HepG2 (cell line): ENCODE measurements around the gene PRR12. TPM values are rescaled to one million over a fixed set of nuclear protein-coding genes. Genes with fewer than 3 reads are reported as not detected.

Experiments used
- CAMTA2 ChIP-seq: sonication (generic); formaldehyde crosslinking; IDR thresholded peaks from 2 replicates; pipeline ENCODE4 v1.4.0; 2020; ENCODE audit warnings: mild to moderate bottlenecking, missing genetic modification reagents, borderline replicate concordance
- DMAP1 ChIP-seq: IDR thresholded peaks from 2 replicates; pipeline ENCODE4 v1.6.1; 2016
- FOXA1 ChIP-seq, 2 experiments: fragments of 450-650 bp in 1 of 2; sonication (generic) in 1 of 2; formaldehyde crosslinking in 1 of 2; IDR thresholded peaks; 2 replicates each; pipeline versions ENCODE4 v1.4.0 to v1.6.1; 2016 to 2020; ENCODE audit warnings: missing genetic modification reagents in 1 of 2
- FOXO1 ChIP-seq: sonication (generic); formaldehyde crosslinking; IDR thresholded peaks from 2 replicates; pipeline ENCODE4 v1.4.0; 2020; ENCODE audit warnings: missing genetic modification reagents
- KDM2A ChIP-seq: sonication (generic); formaldehyde crosslinking; IDR thresholded peaks from 2 replicates; pipeline ENCODE4 v1.4.0; 2020; ENCODE audit warnings: low read depth, missing genetic modification reagents, borderline replicate concordance
- KDM5B ChIP-seq: sonication (generic); formaldehyde crosslinking; IDR thresholded peaks from 2 replicates; pipeline ENCODE4 v1.4.0; 2020; ENCODE audit warnings: missing genetic modification reagents, mild to moderate bottlenecking, borderline replicate concordance
- NAIF1 ChIP-seq: sonication (generic); formaldehyde crosslinking; IDR thresholded peaks from 2 replicates; pipeline ENCODE4 v1.5.0; 2020; ENCODE audit warnings: mild to moderate bottlenecking, missing genetic modification reagents, borderline replicate concordance
- NFE2 ChIP-seq: sonication (generic); formaldehyde crosslinking; IDR thresholded peaks from 2 replicates; pipeline ENCODE4 v1.4.0; 2020; ENCODE audit warnings: missing genetic modification reagents
- NFKB2 ChIP-seq: sonication (generic); formaldehyde crosslinking; IDR thresholded peaks from 2 replicates; pipeline ENCODE4 v1.4.0; 2020; ENCODE audit warnings: missing genetic modification reagents, borderline replicate concordance
- RBAK ChIP-seq: sonication (generic); formaldehyde crosslinking; IDR thresholded peaks from 2 replicates; pipeline ENCODE4 v1.5.1; 2020; ENCODE audit warnings: mild to moderate bottlenecking, missing genetic modification reagents
- RBM22 ChIP-seq: fragments of 200-400 bp; formaldehyde crosslinking; optimal IDR thresholded peaks from 2 replicates; pipeline ENCODE3; 2017; ENCODE audit warnings: mild to moderate bottlenecking, low read length, moderate library complexity
- SNAPC2 ChIP-seq: sonication (generic); formaldehyde crosslinking; IDR thresholded peaks from 2 replicates; pipeline ENCODE4 v1.8.1; 2022; ENCODE audit warnings: mild to moderate bottlenecking, missing genetic modification reagents
- ZNF160 ChIP-seq: sonication (generic); formaldehyde crosslinking; IDR thresholded peaks from 2 replicates; pipeline ENCODE4 v1.8.0; 2022; ENCODE audit warnings: mild to moderate bottlenecking, inconsistent platforms, missing genetic modification reagents
- ZNF30 ChIP-seq: sonication (generic); formaldehyde crosslinking; IDR thresholded peaks from 2 replicates; pipeline ENCODE4 v1.5.0; 2020; ENCODE audit warnings: mild to moderate bottlenecking, missing genetic modification reagents
- ZNF570 ChIP-seq: sonication (generic); formaldehyde crosslinking; IDR thresholded peaks from 2 replicates; pipeline ENCODE4 v1.4.0; 2020; ENCODE audit warnings: mild to moderate bottlenecking, missing genetic modification reagents, borderline replicate concordance
- ZNF674 ChIP-seq: sonication (generic); formaldehyde crosslinking; IDR thresholded peaks from 2 replicates; pipeline ENCODE4 v1.5.0; 2020; ENCODE audit warnings: low read depth, mild to moderate bottlenecking, missing genetic modification reagents
- ZNF737 ChIP-seq: sonication (generic); formaldehyde crosslinking; IDR thresholded peaks from 2 replicates; pipeline ENCODE4 v1.5.0; 2020; ENCODE audit warnings: missing genetic modification reagents, mild to moderate bottlenecking, borderline replicate concordance
- polyA plus RNA-seq, 8 experiments: library from polyadenylated mRNA; depleted of rRNA in 3 of 8; stranded (reverse) in 7 of 8; unstranded in 1 of 8; fragments of >200 nt; fragmentation: Illumina TruSeq in 4 of 8; extraction: Trizol in 4 of 8; gene quantifications; 2 replicates each; pipeline versions ENCODE4 v1.2.1 to v1.2.3, GENCODE V29; 2011 to 2016; ENCODE audit warnings: low read depth in 4 of 8, missing spikeins in 1 of 8, mixed read lengths in 1 of 8; ENCODE audit not compliant: insufficient read depth in 1 of 8
- total RNA-seq, 5 experiments: library from RNA; depleted of rRNA; stranded (reverse); fragments of >200 nt; fragmentation: Illumina TruSeq; extraction: Trizol; gene quantifications; 2 replicates each; pipeline ENCODE4 v1.2.3, GENCODE V29; 2016; ENCODE audit warnings: low read depth in 1 of 5
- TF ChIP-seq, protein P1 (sequence below): sonication (generic); formaldehyde crosslinking; conservative IDR thresholded peaks from 2 replicates; pipeline ENCODE4 v1.4.0; 2020; ENCODE audit warnings: missing genetic modification reagents
- TF ChIP-seq, protein P2 (sequence below): sonication (generic); formaldehyde crosslinking; IDR thresholded peaks from 2 replicates; pipeline ENCODE4 v1.4.0; 2020; ENCODE audit warnings: missing genetic modification reagents, mild to moderate bottlenecking, borderline replicate concordance
- TF ChIP-seq, protein P3 (sequence below): sonication (generic); formaldehyde crosslinking; IDR thresholded peaks from 2 replicates; pipeline ENCODE4 v1.8.1; 2022; ENCODE audit warnings: low read depth, mild to moderate bottlenecking, missing genetic modification reagents
- TF ChIP-seq, protein P4 (sequence below): sonication (generic); formaldehyde crosslinking; IDR thresholded peaks from 2 replicates; pipeline ENCODE4 v1.4.0; 2020; ENCODE audit warnings: missing genetic modification reagents

Gene PRR12
- total and polyA plus RNA-seq, 2 of the 13 experiments (the other 11 are each of a cell fraction or from before 2014, with no cell fraction given): 0.62 to 1.5 TPM

DNA sequence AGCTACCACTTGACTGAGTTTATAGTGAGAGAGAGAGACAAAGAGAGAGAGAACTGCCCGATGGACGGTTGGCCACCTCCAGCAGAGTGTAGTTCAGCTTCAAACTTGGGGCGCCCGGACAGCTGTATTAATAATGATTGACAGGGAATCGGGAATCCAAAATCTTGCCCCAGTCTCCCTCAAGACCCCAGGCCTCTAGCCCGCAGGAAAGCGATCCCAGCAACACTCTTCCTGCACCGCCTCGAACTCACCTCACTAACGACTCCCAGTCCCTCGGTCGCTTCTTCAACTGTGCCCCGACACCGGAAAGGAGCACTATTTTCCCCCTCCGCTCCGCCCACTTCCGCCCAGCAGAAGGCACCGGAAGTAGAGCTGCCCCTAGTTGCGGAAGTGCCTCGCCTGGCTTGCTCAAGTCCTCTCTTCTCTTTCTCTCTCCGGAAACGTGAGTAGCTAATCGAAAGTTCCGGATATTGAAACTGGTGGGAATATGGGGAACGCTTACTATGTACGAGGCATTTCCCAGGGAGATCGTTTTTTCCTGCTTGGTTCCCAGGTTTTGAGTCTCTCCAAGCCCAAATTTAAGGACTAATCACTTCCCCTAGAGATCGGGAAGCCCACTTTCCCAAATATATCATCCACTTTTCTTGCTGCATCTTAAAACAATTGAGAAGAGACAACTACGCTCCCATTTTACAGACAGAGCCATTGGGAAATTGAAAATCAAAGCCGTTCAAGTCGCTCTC lies 10.5 kb upstream of the PRR12 start, which contains the start of gene NOSIP (continued):
- TF ChIP-seq ZNF737 (peak; percentile 89; the same call in 1 of the 2 replicates), NAIF1 (CRISPR knock-in tag) (0 out of 2 replicates have a peak, but pooled peaks have one; percentile 63), NFE2 (CRISPR knock-in tag) (0 out of 2 replicates have a peak, but pooled peaks have one; percentile 14), RBM22 (no peak), CAMTA2 (CRISPR knock-in tag) (no peak), DMAP1 (peak; percentile 39; the same call in 1 of the 2 replicates), FOXA1 (IDR thresholded peaks at IDR 0.05) (no peak), FOXA1 (CRISPR knock-in tag; IDR thresholded peaks at IDR 0.05) (no peak), ZNF570 (CRISPR knock-in tag) (no peak), FOXO1 (CRISPR knock-in tag) (peak; percentile 23; the same call in 1 of the 2 replicates), KDM2A (CRISPR knock-in tag) (peak; percentile 66), ZNF674 (no peak), ZNF30 (CRISPR knock-in tag) (no peak), KDM5B (peak; percentile 65; the same call in 1 of the 2 replicates), SNAPC2 (CRISPR knock-in tag) (no peak), NFKB2 (peak; percentile 46; the same call in 1 of the 2 replicates), ZNF160 (CRISPR knock-in tag) (no peak), RBAK (CRISPR knock-in tag) (no peak)
- TF ChIP-seq, protein P1, sequence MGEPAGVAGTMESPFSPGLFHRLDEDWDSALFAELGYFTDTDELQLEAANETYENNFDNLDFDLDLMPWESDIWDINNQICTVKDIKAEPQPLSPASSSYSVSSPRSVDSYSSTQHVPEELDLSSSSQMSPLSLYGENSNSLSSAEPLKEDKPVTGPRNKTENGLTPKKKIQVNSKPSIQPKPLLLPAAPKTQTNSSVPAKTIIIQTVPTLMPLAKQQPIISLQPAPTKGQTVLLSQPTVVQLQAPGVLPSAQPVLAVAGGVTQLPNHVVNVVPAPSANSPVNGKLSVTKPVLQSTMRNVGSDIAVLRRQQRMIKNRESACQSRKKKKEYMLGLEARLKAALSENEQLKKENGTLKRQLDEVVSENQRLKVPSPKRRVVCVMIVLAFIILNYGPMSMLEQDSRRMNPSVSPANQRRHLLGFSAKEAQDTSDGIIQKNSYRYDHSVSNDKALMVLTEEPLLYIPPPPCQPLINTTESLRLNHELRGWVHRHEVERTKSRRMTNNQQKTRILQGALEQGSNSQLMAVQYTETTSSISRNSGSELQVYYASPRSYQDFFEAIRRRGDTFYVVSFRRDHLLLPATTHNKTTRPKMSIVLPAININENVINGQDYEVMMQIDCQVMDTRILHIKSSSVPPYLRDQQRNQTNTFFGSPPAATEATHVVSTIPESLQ (CRISPR knock-in tag): 0 out of 2 replicates have a peak, but pooled peaks have one; percentile 73
- TF ChIP-seq, protein P2, sequence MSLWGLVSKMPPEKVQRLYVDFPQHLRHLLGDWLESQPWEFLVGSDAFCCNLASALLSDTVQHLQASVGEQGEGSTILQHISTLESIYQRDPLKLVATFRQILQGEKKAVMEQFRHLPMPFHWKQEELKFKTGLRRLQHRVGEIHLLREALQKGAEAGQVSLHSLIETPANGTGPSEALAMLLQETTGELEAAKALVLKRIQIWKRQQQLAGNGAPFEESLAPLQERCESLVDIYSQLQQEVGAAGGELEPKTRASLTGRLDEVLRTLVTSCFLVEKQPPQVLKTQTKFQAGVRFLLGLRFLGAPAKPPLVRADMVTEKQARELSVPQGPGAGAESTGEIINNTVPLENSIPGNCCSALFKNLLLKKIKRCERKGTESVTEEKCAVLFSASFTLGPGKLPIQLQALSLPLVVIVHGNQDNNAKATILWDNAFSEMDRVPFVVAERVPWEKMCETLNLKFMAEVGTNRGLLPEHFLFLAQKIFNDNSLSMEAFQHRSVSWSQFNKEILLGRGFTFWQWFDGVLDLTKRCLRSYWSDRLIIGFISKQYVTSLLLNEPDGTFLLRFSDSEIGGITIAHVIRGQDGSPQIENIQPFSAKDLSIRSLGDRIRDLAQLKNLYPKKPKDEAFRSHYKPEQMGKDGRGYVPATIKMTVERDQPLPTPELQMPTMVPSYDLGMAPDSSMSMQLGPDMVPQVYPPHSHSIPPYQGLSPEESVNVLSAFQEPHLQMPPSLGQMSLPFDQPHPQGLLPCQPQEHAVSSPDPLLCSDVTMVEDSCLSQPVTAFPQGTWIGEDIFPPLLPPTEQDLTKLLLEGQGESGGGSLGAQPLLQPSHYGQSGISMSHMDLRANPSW (CRISPR knock-in tag): 0 out of 2 replicates have a peak, but pooled peaks have one; percentile 62
- TF ChIP-seq, protein P3, sequence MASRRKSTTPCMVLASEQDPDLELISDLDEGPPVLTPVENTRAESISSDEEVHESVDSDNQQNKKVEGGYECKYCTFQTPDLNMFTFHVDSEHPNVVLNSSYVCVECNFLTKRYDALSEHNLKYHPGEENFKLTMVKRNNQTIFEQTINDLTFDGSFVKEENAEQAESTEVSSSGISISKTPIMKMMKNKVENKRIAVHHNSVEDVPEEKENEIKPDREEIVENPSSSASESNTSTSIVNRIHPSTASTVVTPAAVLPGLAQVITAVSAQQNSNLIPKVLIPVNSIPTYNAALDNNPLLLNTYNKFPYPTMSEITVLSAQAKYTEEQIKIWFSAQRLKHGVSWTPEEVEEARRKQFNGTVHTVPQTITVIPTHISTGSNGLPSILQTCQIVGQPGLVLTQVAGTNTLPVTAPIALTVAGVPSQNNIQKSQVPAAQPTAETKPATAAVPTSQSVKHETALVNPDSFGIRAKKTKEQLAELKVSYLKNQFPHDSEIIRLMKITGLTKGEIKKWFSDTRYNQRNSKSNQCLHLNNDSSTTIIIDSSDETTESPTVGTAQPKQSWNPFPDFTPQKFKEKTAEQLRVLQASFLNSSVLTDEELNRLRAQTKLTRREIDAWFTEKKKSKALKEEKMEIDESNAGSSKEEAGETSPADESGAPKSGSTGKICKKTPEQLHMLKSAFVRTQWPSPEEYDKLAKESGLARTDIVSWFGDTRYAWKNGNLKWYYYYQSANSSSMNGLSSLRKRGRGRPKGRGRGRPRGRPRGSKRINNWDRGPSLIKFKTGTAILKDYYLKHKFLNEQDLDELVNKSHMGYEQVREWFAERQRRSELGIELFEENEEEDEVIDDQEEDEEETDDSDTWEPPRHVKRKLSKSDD (CRISPR knock-in tag): no peak
- TF ChIP-seq, protein P4, sequence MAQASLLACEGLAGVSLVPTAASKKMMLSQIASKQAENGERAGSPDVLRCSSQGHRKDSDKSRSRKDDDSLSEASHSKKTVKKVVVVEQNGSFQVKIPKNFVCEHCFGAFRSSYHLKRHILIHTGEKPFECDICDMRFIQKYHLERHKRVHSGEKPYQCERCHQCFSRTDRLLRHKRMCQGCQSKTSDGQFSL (CRISPR knock-in tag): peak; percentile 50; the same call in 1 of the 2 replicates
